CD4-positive, alpha-beta T cell treated with Interleukin-2 at 100 ng/mL for 4 hours (primary cell): ENCODE measurements around the gene SLC24A3.
"Not testable (repeated sequence)": the region's sequence is repeated elsewhere in the genome, so short reads cannot be mapped to it uniquely, and the experiment has no call there.

Experiments used
- DNase-seq: peaks from one replicate; pipeline ENCODE4 v3.0.0-alpha.2; 2020; ENCODE audit warnings: low spot score

Gene SLC24A3

DNA sequence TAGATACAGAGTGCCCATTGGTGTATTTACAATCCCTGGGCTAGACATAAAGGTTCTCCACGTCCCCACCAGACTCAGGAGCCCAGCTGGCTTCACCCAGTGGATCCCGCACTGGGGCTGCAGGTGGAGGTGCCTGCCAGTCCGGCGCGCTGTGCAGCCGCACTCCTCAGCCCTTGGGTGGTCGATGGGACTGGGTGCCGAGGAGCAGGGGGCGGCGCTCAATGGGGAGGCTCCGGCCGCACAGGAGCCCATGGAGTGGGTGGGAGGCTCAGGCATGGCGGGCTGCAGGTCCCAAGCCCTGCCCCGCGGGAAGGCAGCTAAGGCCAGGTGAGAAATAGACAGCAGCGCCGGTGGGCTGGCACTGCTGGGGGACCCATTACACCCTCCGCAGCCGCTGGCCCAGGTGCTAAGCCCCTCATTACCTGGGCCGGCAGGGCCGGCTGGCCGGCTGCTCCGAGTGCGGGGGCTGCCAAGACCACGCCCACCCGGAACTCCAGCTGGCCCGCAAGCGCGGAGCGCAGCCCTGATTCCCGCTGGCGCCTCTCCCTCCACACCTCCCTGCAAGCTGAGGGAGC is 427.1 kb downstream of the SLC24A3 start:
- DNase-seq = not testable (repeated sequence)

DNA sequence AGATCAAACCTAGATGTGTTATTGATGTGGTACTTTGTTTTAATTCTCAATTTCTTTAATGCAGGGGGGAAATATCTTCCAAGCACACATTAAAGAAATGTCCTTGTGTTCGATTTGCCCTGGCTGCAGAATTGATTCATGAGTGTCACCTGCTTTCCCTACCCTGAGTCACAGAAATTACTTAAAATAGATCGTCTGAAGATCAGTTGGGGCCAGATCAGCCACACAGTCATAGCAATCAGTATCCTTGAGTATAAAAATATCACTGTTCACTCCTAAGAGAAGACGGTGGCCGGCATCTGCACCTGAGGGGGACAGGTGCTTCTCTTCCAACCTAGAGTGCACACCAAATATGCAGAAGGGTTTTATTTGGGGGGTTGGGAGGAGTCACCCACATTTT is 430.4 kb downstream of the SLC24A3 start:
- DNase-seq = no peak

DNA sequence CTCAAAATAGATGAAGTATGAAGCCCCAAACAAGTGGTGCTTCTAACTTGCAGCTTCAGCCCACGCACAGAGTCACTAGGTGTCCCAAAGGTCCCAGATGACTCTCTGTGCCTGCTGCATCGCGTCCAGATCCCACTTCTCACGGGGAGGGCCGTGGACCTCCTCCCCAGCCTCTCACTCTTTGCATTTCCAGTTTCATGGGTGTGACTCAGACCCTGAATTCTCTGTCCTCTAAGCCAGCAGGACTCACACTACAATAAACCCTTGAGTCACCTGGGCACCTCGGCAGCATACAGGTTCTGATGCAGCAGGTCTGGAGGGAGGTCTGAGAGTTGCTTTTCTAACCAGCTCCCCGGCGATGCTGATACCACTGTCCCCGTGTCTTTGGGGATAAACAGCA is 431.6 kb downstream of the SLC24A3 start:
- no peak for DNase-seq

DNA sequence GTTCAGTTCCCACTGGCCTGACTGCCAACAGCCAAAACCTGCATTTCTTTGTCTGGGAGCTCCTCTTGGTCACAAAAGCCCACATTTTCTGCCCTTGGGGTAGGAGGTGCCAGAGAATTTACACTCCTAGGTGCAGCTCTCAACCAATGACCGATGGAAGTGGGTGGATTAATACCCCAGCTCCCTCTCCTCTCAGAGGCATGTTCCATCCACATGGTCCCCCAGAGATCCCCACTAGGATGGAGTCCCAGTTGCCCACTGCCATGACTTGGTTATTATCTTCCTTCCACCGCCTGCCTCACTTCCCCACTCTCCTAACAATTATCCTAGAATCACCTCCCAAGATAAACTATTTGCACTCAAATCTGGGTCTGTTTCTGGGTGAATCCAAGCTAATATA is 434.5 kb downstream of the SLC24A3 start:
- DNase-seq = no peak

DNA sequence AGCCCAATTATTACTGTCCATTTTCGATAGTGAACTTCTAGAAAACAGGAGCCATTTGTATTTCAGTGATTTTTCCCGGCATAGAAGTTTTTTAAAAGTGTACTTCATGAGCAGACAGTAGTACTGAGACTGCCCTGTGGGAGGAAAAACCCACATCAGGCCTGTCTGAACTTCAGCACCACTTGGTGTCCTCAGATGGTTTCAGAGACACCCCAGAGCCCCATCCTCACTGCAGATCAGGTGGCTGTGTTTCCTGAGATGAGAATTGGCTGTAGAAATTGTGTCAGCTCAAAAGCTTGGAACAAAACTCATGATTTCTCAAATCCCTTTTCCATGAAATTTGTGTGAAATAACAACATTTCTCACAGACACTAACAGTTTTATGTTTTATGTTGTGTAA is 435.6 kb downstream of the SLC24A3 start:
- no peak for DNase-seq

DNA sequence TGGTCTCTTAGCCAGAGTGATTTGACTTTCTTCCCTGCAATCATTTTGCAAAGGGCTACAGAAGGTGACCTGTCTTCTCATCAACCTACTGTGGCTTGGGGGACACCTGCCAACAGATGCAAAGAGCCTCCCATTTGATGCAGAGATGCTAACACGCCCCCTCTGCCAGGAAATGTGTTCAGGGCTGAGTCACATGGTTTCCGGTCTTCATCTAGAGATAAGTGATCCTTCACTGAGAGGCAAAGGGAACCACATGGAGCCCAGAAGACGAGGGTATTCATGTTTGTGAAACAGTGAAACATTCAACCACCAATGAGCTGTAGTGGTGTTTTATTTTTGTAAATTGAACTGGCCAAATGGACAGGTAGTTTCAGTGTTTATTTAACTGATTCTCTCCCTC is 436.6 kb downstream of the SLC24A3 start:
- DNase-seq = no peak

DNA sequence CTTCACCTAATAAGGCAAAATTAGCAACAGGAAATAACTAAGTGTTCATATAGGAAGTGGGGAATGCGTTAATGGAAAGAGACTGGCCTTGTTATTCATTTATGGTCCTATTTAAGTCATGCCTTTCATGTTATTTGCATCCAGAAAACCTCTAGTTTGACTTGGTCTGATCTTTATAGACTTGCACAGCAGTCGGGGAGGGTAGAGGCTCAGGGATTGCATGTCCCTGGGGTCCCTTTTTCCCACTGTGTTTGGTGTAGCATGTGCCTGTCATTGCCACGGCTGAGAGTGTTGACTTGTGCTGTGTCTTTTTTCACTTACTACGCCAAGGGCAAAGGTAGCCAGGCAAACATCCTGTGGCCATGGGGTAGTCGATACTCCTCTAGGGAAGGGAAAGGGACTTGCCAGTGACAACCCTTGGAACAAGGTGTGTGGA is 440.2 kb downstream of the SLC24A3 start:
- no peak for DNase-seq

DNA sequence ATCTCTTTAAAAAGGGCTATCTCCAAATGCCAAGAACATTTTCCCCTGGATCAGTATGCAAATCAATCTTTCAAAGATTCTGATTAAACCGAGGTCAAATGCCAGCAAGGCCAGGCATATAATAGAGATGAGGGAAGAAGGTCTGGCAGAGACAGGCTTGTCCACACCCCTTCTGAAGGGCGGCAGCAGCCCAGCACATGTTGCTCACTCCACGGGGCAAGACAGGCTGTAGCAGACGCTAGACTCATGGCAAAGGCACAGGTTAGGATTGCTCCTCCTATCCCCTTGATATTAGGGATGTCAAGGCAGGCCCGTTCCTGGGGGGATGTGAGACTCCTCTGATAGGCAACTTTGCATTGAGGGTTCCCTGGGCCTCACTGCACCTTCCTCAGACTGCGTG is 440.9 kb downstream of the SLC24A3 start:
- no peak for DNase-seq

DNA sequence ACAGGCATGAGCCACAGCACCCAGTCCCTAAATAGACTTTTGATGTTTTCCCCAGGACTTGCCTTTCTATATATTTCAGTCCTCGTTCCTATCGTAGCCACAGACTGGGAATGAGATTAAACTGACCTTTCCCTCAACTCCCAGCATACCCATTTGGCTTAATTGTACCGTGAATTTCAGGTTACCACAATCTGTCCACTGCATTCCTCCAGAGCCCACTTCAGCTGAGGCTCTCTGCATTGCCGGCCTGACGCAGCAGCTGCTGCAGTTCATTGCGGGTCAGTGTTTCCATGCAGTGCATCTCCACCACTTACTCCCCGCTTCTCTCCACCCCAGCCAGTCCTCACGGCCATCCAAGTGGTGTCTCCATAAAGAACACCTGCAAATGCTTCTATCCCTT is 442.5 kb downstream of the SLC24A3 start:
- no peak for DNase-seq

DNA sequence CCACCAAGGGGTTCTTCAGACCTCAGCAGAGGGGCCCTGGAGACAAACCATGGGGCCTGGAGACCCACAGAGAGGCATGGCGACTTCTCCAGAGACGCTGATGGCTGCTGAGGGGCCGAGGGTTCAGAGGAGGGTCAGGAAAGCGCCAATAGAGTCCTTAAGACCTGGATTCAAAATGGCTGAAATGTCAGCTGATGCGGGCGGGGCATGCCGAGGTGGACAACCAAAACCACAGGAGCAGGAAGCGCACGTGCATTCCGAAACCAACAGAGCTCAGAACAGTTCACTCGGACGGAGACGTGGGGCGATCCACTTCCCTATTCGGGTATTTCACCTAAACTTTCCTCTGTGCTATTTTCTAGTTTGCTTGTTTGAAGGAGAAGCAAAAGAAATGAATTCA is 445.7 kb downstream of the SLC24A3 start:
- no peak for DNase-seq

DNA sequence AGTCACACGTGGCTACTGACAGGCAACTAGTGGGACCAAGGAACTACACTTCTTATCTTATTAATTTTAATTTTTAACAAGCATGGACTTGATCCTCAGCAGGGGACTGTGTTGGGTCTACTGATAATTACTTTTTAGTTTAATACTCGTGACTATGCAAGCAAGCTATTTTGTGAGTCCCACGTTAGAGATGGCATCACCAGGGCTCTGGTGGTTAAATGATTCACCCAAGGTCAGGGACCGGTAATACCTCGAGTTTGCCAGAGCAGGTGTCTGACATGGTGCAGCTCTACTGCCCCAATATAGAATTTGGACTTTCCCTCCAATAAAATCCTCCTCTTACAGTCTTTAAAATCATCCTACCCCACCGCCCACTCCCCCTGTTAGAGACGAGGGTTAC is 447.0 kb downstream of the SLC24A3 start:
- no peak for DNase-seq

DNA sequence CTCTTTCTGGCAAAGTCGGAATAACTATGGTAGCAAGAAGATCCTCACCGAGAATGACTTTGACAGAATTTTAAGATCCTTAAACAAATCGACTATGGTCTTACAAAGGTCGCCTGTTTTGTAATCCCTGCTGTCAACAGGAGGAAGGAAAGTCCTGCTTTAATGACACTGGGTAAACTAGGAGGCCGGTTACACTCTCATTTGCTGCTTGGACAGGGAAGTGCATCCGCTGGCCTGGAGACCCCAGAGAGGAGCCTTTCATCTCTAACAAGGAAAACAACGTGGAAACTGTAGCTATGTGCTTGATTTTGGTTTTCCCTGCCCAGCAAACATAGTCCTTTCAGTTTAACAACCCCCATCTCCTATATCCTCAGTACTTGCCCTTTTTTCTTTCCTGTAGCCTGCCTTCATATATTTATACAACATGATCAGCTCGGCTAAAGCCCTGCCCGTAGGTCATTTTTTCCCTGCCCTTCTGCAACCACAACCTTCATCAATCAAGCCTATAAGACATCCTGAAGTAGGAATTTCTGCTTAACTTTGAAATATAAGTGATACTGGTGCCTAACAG is 448.5 kb downstream of the SLC24A3 start:
- DNase-seq = no peak

DNA sequence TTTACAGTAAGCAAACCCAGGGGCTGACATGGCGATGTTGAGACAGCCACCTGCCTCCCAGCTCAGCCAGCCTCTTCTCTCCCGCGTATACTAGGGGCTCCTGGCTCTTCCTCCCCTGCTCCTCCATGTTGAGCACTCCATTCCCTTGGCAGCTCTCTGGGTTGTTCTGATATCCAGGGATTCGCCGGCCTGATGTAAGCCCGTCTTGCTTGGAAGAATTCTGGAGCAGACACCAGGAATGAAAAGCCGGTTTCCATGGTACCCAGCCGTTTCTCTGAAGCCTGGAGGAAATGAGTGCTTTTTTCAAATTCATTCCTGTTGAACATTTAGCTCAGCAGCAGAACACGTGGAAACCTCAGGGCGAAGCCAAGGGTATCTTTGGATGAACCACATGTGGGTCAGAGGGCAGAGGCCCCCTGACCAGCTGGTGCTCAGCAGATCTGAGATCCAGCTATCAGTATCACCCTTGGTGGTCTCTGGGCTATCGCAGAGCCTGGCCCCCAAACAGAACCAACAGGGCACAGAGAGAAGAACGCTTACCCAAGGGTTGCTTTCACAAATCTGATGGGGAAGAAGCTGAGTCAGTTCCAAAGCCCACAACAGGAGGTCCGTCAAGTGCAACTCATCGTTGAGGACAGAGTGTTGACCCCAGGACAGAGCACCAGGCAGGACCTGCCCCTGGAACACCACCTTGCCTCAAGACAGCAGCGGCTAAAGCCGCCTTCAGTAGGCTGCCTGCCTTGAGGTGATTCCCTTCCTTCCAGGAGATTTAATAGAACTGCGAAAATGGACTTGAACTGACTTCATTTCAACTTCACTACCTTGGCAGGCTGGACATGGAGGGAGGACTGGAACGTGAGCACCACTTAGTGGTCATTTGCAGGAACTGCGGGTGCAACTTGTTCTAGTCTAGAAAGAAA is 449.5 kb downstream of the SLC24A3 start:
- peak; percentile 42 for DNase-seq

DNA sequence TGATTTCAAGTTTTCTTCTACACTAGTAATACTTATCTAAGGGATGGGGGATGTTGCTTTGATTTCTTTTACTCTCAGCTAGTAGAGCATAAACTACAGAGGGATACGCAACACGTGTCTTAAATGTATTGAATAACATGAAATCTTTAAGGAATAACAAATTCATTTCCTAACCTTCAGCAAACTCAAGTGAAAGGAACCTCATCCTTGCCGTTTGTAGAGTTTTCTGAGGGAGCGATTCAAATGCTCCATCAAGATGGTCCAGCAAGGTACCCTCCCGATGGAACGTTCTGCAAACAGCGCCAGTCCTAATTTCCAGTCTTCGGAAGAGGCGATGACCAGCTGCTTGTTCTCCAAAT is 450.2 kb downstream of the SLC24A3 start:
- no peak for DNase-seq

DNA sequence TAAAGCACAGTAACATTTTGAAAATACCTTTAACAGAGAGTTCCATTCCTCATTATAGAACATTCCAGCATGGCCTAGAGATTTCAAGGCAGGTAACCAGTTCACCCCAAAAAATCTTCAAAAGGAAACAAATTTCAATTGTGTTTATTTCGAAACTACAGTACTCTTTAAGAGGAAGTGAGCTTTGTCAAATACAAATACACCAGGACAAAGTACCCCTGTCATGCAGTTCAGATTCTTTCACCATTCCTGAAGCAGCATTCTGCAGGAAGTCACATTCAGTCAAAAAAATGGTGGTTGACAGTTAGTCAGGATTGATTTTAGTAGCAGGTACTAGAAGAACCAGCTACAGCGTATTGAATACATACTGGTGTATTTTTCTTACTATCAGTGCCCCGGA is 456.0 kb downstream of the SLC24A3 start:
- DNase-seq = no peak

DNA sequence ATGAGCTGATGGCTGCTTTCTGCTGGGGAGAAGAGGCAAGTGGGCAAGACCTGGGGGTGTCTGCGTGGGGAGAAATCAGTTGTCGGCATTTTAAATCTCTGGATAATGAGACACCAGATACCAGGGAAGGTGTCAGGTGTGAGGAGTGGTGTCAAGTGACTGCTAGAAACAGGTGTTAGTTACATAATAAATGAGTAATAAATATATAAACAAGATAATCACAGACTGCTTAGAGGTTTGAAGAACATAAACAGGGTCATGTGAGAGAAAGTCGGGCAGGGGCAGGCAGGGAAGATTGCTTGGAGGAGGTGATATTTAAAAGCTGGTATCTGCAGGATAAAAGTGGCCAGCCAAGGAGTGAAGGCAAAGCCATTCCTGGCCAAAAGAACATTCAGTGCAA is 458.4 kb downstream of the SLC24A3 start:
- no peak for DNase-seq

DNA sequence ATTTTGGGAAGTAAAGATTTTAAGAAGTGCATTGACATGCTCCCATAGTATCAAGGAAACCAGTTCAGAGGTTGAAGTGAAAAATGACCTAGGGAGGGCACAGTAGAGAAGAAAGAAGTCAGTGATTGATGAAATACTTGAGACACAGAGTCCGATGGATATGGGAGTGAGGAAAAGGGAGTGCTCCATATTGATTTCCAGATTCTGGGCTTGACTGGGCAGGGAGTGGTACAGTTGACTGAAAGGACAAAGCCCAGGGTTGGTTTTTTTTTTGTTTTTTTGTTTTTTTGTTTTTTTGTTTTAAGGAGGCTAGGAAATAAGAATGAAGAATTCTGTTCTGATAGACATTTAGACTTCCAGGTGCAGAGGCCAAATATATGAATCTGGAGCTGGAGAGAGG is 458.9 kb downstream of the SLC24A3 start:
- DNase-seq = no peak

DNA sequence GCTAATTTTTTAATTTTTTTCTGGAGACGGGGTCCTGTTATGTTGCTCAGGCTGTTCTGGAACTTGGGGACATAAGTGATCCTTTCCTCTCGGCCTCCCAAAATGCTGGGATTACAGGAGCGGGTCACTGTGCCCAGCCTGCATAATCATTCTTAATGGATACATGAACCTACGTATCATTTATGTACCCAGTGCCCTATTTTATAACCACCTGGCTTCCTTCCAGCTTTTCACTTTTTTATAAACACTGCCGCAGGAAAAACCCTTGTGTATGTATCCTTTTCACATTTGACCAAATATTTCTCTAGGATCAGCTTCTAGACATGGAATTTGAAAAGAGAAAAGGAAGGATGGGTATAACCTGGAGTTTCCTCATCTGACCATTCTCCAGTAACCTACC is 460.1 kb downstream of the SLC24A3 start:
- DNase-seq = no peak

DNA sequence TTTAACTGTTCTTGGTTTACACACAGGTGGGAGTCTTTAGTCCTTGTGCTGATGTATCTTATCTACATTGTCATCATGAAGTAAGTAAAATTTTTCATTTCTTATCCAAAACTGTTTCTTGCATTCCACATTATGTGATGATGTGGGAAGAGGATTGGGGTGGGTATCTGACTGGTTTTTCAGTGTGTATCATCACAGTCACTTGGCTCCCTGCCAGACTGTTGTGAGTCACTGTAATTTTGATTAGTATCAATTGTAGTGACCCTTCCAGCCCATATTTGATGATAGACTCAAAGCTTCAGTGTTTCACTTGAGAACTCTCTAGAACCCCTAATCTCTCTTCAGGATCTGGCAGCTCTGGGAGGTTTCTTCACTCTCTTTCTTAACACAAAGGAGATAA is 461.1 kb downstream of the SLC24A3 start:
- DNase-seq = no peak

DNA sequence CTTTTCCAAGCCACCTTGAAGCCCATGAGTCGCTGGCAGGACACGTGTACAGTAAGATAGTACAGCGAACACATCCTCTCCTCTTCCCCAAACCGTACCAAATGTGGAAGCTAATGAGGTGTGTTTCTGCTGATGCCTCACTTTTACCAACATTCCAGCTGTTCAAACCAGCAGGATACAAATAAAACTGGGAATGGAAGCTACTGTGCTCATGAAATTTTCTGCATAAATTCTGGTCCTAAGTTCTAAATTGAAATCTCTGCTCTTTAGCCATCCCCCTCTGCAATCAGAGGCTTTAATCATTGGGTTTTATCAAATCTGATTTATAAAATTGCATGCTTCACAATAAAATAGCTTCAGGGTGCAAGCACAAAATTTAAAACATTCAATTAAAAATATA is 463.8 kb downstream of the SLC24A3 start:
- DNase-seq = no peak

DNA sequence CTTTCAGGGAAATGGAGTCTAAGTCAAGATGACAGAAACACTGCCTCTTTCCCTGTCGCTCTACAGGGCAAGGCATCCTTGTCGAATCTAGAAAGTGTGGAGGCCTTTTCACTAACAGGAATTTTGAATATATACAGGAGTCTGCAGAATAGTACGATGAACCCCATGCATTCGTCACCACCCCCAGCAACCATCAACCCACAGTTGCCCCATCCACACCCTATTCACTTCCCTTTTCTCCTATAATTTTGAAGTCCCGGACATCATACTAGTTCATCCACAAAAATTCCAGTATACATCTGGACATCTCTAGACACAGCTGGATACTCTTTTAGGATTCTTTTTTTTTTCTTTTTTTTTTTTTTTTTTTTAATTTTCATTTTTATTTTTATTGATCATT is 464.9 kb downstream of the SLC24A3 start:
- DNase-seq = no peak

DNA sequence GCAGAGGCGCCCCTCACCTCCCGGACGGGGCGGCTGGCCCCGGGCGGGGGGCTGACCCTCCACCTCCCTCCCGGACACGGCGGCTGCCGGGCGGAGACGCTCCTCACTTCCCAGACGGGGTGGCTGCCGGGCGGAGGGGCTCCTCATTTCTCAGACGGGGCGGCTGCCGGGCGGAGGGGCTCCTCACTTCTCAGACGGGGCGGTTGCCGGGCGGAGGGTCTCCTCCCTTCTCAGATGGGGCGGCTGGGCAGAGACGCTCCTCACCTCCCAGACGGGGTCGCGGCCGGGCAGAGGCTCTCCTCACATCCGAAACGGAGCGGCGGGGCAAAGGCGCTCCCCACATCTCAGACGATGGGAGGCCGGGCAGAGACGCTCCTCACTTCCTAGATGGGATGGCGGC is 466.1 kb downstream of the SLC24A3 start:
- not testable (repeated sequence) for DNase-seq

DNA sequence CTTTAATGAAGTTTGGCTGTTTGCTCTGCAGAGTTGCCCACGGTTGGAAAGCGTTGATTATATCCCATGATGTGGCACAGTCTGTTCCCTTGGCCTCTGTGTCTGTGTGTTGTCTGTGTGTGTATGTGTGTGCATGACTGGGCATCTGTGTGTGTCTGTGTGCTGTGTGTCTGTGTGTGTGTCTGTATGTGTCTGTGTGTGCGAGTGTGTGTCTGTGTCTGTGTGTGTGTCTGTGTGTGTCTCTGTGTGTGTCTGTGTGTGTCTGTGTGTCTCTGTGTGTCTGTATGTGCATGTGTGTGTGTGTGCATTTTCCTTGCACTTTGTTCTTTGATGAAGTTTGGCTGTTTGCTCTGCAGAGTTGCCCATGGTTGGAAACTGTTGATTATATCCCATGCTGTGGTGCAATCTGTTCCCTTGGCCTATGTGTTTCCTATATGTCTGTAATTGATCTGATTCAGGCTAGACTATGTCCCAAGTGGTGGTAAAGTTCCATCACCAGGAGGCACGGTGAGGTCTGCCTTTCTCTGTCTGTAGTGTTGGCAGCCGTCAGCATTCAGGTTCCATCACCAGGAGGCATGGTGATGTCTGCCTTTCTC is 467.6 kb downstream of the SLC24A3 start:
- DNase-seq = no peak
